ENCODE results near the gene GPR62. TPM values are rescaled to one million over a fixed set of nuclear protein-coding genes. Genes with fewer than 3 reads are reported as not detected.

The GPR62 gene
- total RNA-seq, 2 donors from 2014 or later, result 0.10 TPM; not detected in 1

- peaks cover 5% of the 10 kb centered on the region for H3K27me3 Mint-ChIP-seq (ENCODE audit: low read depth)
- no peaks in the 10 kb centered on the region for H3K36me3 Mint-ChIP-seq (ENCODE audit: insufficient read depth in 2 of 2)
- no peak overlapping the region for H3K27ac Mint-ChIP-seq
- peaks cover 8% of the 10 kb centered on the region for H3K4me1 Mint-ChIP-seq (ENCODE audit: low read depth)
- no peak overlapping the region for H3K4me3 Mint-ChIP-seq
- no peak for ATAC-seq (replicated peaks in 1 of 2)
- DNase-seq, result no peak
- no peaks in the 10 kb centered on the region for H3K9me3 Mint-ChIP-seq
These were observed 47.6 kb downstream of the GPR62 start for GRCh38 chr3:52002748-52003147.

DNA sequence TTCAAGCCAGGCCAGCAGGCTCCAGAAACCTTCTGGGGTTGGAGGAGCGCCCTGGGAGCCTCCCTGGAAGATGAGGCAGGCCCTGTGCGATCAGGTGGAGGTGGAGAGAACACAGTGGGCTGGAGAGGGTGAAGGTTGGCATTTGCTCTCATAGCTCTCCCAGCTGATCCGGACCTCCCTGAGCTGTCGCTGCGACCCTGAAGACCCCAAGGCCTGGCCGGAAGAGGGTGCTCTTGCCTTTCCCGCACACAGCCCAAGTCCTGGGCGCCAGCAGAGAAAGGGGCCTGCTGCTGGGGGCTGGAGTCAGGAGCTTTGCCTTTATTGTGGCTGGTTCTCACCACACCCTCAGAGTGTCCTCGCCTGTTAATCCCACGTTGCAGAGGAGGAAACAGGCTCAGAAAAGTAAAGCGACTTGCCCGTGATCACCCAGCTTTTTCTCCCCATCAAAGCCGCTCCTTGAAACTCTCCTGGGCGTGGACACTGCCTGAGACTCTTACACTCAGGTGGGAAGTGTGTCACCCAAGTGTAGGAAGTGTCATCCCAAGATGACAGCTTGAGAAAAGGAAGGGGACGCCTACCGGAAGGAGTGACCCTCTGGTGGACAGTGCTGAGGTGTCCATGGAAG is 49.1 kb downstream of the GPR62 start:
- Mint-ChIP-seq H3K9me3 (no peaks in the 10 kb centered on the region), H3K27ac (no peak overlapping the region)

GRCh38 chr3:52004906-52005395 is 49.8 kb downstream of the GPR62 start:
- Mint-ChIP-seq H3K4me1 (ENCODE audit: low read depth) (peaks cover 8% of the 10 kb centered on the region), H3K36me3 (ENCODE audit: insufficient read depth in 2 of 2) (no peaks in the 10 kb centered on the region), H3K27ac (no peak overlapping the region), H3K27me3 (ENCODE audit: low read depth) (no peaks in the 10 kb centered on the region), H3K9me3 (no peaks in the 10 kb centered on the region), H3K4me3 (no peak overlapping the region)
- no peak for ATAC-seq (replicated peaks in 1 of 2)
- no peak for DNase-seq

More for the DNA sequence above, 49.1 kb downstream of the GPR62 start:
- no peak for DNase-seq
- H3K36me3 Mint-ChIP-seq (ENCODE audit: insufficient read depth in 2 of 2), result no peaks in the 10 kb centered on the region
- no peak for ATAC-seq (replicated peaks in 1 of 2)
- H3K4me1 Mint-ChIP-seq (ENCODE audit: low read depth), result peaks cover 8% of the 10 kb centered on the region
- H3K27me3 Mint-ChIP-seq (ENCODE audit: low read depth), result no peaks in the 10 kb centered on the region
- no peak overlapping the region for H3K4me3 Mint-ChIP-seq

DNA sequence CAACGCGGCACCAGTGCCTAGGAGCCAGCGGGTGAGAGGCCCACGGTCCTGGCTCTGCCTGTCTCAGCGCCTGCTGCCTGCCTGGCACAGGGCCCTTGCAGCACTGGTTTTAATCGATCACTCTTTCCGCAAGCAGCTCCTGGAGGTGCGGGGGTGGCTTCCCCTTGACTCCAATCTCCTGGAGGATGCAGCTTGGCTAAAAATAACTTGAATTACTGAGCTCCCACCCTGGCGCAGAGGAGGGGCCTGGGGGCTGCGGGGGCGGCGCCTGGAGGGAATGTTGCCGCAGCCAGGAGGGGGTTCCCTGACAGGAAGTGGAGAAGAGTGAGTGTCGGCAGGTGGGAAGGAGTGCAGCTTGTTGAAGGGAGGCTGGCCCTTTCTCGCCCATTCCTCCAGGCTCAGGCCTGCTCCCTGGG is 50.4 kb downstream of the GPR62 start:
- no peaks in the 10 kb centered on the region for H3K9me3 Mint-ChIP-seq
- H3K36me3 Mint-ChIP-seq (ENCODE audit: insufficient read depth in 2 of 2), result no peaks in the 10 kb centered on the region
- no peak for ATAC-seq (replicated peaks in 1 of 2)
- DNase-seq, result no peak
- H3K4me3 Mint-ChIP-seq, result peak overlapping the region in 1 of 2 donors; percentile 29
- no peaks in the 10 kb centered on the region for H3K27me3 Mint-ChIP-seq (ENCODE audit: low read depth)
- no peak overlapping the region for H3K27ac Mint-ChIP-seq
- peaks cover 8% of the 10 kb centered on the region for H3K4me1 Mint-ChIP-seq (ENCODE audit: low read depth)

GRCh38 chr3:52006017-52006819 is 51.0 kb downstream of the GPR62 start:
- Mint-ChIP-seq H3K27me3 (ENCODE audit: low read depth) (no peaks in the 10 kb centered on the region), H3K36me3 (ENCODE audit: insufficient read depth in 2 of 2) (no peaks in the 10 kb centered on the region), H3K9me3 (no peaks in the 10 kb centered on the region), H3K4me1 (ENCODE audit: low read depth) (peaks cover 8% of the 10 kb centered on the region), H3K4me3 (no peak overlapping the region), H3K27ac (no peak overlapping the region)
- ATAC-seq (replicated peaks in 1 of 2), result no peak
- no peak for DNase-seq

DNA sequence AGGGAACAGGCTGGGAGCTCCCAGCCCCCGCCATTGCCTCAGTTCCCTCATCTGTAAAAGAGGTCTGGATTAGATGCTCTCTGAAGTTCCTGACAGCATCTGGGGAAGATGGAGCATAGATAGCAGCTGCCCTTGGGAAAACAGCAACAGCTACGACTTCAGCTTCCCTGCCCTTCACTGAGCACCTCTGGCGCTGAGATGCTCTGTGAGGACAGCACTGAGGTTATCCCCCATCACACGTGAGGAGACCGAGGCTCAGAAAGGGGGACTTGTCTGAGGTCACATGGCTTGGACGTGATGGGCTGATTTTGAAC is 51.6 kb downstream of the GPR62 start:
- no peak overlapping the region for H3K27ac Mint-ChIP-seq
- H3K4me3 Mint-ChIP-seq, result no peak overlapping the region
- ATAC-seq (replicated peaks in 1 of 2), result no peak
- H3K36me3 Mint-ChIP-seq (ENCODE audit: insufficient read depth in 2 of 2), result no peaks in the 10 kb centered on the region
- no peak for DNase-seq
- H3K4me1 Mint-ChIP-seq (ENCODE audit: low read depth), result peaks cover 8% of the 10 kb centered on the region
- no peaks in the 10 kb centered on the region for H3K9me3 Mint-ChIP-seq
- H3K27me3 Mint-ChIP-seq (ENCODE audit: low read depth), result no peaks in the 10 kb centered on the region

Other genes with a start within 250 kb of the GPR62 start
- gene GRM2, start 248.3 kb upstream of the GPR62 start, total RNA-seq, result 1 to 10 TPM in 1 of 2 donors, under 1 TPM in 1; 0.48 to 2.0 TPM
- gene IQCF6, start 176.1 kb upstream of the GPR62 start, total RNA-seq, result not detected
- gene IQCF2, start 93.8 kb upstream of the GPR62 start, total RNA-seq, result not detected
- not detected for gene IQCF5, start 79.8 kb upstream of the GPR62 start, total RNA-seq
- not detected for gene IQCF1, start 52.0 kb upstream of the GPR62 start, total RNA-seq
- 10 to 100 TPM; 17.9 to 27.7 TPM for gene RRP9, start 13.5 kb upstream of the GPR62 start, total RNA-seq
- gene PARP3, start 13.0 kb upstream of the GPR62 start, total RNA-seq, result 10 to 100 TPM; 22.9 to 27.1 TPM
- gene PCBP4, start 12.1 kb downstream of the GPR62 start, total RNA-seq, result 10 to 100 TPM; 23.3 to 27.4 TPM
- gene ABHD14B, start 18.7 kb downstream of the GPR62 start, total RNA-seq, result 10 to 100 TPM; 52.5 to 54.6 TPM
- gene ABHD14A, start 19.7 kb downstream of the GPR62 start, total RNA-seq, result 1 to 10 TPM; 6.6 to 8.9 TPM
- gene ACY1, start 28.2 kb downstream of the GPR62 start, total RNA-seq, result 10 to 100 TPM; 30.2 to 42.4 TPM
- gene RPL29, start 40.5 kb downstream of the GPR62 start, total RNA-seq, result 1,000 to 10,000 TPM; 1,676 to 1,838 TPM
- gene DUSP7, start 101.2 kb downstream of the GPR62 start, total RNA-seq, result 10 to 100 TPM; 12.8 to 15.7 TPM
- gene POC1A, start 199.0 kb downstream of the GPR62 start, total RNA-seq, result 10 to 100 TPM; 28.6 to 39.0 TPM
- 10 to 100 TPM; 62.7 to 63.6 TPM for gene ALAS1, start 242.8 kb downstream of the GPR62 start, total RNA-seq

Data from activated T-cell treated with anti-CD3 and anti-CD28 coated beads, Interleukin-2, amount 50 U/mL, for 72 hours (primary cell).